ENCODE data around the gene CYP46A1.

CYP46A1 gene

DNA sequence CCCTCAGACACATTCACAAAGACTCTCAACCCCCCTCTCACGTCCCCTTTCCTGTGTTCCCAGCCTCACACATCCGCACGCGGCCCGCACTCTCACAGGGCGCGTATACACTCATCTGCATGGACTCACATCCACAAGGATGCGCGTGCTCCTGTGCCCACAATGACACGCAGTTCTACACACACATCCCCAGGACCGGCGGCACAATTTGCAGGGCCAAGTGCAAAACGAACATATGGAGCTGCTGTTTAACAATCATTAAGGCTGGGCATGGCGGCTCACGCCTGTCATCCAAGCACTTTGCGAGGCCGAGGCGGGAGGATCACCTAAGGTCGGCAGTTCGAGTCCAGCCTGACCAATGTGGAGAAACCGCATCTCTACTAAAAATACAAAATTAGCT, 72.7 kb downstream of the CYP46A1 start:
- TF ChIP-seq, protein P1, sequence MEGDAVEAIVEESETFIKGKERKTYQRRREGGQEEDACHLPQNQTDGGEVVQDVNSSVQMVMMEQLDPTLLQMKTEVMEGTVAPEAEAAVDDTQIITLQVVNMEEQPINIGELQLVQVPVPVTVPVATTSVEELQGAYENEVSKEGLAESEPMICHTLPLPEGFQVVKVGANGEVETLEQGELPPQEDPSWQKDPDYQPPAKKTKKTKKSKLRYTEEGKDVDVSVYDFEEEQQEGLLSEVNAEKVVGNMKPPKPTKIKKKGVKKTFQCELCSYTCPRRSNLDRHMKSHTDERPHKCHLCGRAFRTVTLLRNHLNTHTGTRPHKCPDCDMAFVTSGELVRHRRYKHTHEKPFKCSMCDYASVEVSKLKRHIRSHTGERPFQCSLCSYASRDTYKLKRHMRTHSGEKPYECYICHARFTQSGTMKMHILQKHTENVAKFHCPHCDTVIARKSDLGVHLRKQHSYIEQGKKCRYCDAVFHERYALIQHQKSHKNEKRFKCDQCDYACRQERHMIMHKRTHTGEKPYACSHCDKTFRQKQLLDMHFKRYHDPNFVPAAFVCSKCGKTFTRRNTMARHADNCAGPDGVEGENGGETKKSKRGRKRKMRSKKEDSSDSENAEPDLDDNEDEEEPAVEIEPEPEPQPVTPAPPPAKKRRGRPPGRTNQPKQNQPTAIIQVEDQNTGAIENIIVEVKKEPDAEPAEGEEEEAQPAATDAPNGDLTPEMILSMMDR (IDR thresholded peaks at IDR 0.05), result no peak

DNA sequence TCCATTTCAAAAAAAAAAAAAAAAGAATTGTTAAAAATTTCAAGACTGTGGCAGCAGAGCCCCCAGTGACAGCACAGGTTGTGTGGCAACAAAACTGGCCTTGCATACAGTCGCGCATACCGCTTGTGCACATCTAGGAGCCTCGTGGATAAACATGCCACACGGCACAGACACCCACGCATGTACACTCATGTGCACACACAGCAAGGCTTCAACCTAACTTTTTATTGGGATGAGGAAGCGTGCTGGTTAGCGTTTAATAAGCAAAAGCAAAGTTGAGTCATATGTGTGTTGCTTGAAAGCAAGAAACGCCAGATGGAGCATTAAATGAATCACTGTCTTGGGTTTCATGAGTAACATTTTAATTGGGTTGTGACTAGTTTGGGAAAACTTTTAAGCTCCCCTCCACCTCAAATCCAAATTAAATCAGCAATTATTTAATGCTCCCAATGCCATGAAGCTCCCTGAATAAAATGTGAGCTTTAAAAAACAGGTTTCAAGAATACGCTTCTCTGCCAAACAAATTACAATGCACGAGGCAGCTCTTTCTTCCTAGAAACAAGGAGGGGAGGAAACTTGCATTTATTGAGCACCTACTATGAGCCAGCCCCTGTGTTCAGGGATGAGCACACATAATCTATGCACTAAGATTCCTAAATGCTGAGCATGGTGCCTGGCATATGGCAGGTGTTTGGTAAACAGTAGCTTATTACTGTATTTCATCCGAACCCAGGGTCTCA, 73.4 kb downstream of the CYP46A1 start:
- TF ChIP-seq, protein P1 (IDR thresholded peaks at IDR 0.05), result no peak

DNA sequence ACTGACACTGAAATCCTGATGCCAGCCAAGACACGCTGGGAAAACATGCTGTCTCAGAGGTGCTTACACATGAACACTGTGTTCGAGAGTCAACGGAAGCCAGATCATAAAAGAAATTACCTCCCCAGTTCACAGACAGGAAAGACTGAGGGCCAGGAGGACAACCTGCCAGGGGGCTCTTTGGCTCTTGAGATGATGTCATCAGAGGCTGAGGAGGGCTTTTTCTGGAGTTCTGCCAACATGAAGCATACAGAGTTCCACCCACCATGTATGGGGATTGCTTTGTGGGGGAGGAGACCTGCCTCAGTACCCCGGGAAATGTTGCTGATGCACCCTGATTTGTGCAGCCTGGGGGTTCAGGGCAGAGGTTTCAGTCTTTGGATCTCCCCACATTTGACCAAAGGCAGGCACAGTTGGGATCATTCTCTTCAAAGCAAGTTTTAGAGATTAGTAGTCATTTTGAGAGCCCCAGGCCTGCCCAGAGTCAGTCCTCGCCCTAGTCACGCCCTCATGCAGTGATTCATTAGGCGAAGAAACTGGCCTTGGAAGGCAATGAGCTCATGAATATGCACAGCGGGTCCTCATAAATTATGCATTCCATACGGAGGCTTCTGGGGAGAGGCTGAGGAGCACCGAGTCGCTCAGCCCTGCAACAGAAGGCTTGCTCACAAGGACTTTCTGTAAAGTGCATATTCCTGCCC, 74.2 kb downstream of the CYP46A1 start:
- TF ChIP-seq, protein P1 (IDR thresholded peaks at IDR 0.05), result no peak

DNA sequence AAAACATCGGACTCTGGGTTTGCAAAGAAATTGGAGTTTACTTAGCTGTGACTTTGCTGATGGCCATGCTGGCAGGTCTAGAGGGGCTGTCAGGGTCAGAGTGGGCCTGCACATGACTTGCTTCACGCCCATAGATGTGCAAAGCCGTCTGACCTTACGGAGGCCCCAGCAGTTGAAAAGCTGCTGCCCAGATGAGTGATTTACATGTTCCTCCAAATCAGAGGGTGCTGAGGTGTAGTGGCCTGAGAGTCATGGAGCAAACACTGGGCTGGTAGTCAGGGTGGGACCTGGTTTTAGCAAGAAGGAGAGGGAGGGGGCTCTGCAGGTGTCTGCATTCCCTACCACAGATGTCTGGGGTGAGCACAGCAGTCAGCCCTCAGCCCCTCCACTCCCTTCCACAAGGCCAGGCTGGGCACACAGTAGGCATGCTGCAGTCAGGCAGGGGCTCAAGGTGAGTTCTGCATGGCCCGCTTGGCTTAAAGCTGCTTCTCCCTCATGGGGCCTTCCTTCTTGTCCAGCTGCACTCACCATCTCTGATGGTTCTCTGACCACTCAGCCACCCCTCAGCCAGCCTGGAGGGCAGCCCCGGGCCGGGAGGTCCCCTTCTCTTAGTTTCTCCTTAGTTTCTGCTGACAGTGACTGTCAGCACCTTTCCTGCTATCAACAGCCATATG, 74.9 kb downstream of the CYP46A1 start:
- TF ChIP-seq, protein P1 (IDR thresholded peaks at IDR 0.05), result no peak

DNA sequence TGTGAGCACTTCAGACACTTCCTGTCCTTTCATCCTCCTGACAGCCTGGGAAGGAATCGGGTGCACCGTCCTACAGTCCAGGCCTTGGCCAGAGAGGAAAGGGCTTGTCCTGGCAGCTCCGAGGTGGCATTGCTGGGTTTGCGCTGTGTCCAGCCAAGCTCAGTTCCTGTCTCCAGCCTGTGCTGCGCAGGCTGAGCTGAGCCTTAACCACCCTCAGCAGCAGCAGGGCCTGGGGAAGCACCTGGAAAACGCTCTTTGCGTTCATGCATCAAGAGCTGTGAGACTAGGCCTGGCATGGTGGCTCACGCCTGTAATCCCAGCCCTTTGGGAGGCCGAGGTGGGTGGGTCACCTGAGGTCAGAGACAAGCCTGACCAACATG, 75.4 kb downstream of the CYP46A1 start:
- TF ChIP-seq, protein P1 (IDR thresholded peaks at IDR 0.05), result no peak

DNA sequence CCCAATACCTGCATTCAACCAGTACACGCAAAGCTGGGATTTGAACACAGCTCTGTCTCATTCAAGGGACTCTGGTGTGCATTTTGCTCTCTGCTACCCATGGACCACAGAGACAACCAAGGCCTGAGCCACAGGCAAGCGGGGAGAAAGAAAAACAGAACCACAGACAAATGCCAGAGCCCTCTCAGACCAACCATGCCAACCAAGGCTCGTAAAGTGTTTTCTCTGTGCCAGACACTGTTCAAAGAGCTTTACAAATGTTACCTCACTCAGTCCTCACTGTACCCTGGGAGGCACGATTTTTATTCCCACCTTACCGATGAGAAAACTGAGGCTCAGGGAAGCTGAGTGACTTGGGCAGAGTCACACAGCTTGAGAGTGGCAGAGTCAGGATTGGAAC, 76.7 kb downstream of the CYP46A1 start:
- TF ChIP-seq, protein P1 (IDR thresholded peaks at IDR 0.05), result no peak

DNA sequence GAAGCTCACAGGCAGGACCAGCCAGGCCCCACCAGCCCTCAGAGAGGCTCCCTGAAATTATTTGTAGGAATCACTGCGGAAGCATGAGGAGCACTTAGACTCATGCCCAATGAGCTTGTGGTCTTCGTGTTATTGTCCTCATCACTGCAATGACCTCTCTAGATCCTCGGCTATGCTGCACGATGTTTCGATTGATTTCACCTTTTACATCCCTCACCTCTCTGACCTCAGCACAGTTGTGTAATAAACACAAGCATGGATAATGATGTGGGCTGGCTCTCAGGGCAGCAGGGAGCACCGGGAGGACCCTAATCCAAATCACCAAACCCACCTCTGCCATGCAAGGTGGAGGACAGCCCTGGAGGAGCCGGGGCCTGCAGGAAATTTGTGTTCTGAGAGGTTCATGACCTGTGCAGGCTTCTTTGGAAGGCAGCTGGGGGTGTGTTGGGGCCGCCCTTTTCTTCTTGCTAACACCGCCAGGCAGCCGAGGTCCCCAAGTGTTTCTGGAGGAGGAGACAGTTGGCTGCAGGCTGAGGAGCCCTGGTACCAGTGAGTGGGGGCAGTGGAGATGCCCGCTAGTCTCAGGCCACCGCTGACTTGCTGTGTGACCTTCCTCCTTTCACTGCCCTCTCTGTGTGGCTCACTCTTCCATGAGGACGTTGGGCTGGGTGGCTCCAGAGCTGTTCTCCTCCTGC, 79.6 kb downstream of the CYP46A1 start:
- TF ChIP-seq, protein P1 (IDR thresholded peaks at IDR 0.05), result no peak
